HG03565 (cell line): Measurements from ENCODE around the gene FAM199X.
A peak's percentile ranks its signal among the peaks of the same experiment; 100 is the strongest.
"Not testable (repeated sequence)": the region's sequence is repeated elsewhere in the genome, so short reads cannot be mapped to it uniquely, and the experiment has no call there.

Source experiments
- ATAC-seq: cut with Tn5 transposase; IDR thresholded peaks from one replicate; pipeline ENCODE4 v1.9.1; 2021; ENCODE audit warnings: mild to moderate bottlenecking, moderate library complexity; ENCODE audit not compliant: unreplicated experiment

Gene FAM199X

GRCh38 chrX:104187931-104188330 lies 21.7 kb downstream of the FAM199X start:
- no peak for ATAC-seq

GRCh38 chrX:104189837-104190236 lies 23.6 kb downstream of the FAM199X start:
- no peak for ATAC-seq

GRCh38 chrX:104193485-104193884 lies 27.2 kb downstream of the FAM199X start:
- no peak for ATAC-seq

GRCh38 chrX:104195013-104195412 lies 28.8 kb downstream of the FAM199X start:
- no peak for ATAC-seq

GRCh38 chrX:104195489-104196084 lies 29.3 kb downstream of the FAM199X start:
- peak; percentile 65 for ATAC-seq

GRCh38 chrX:104205548-104205947 lies 39.3 kb downstream of the FAM199X start:
- ATAC-seq, result no peak

- ATAC-seq, result no peak
These were observed 44.9 kb downstream of the FAM199X start for GRCh38 chrX:104211187-104211586.

GRCh38 chrX:104230060-104230459 lies 63.8 kb downstream of the FAM199X start:
- not testable (repeated sequence) for ATAC-seq
